Keratinocyte (primary cell): ENCODE data around the gene MYADM.

Experiments
- CTCF ChIP-seq, 3 experiments: IDR thresholded peaks in 1 of 3; conservative IDR thresholded peaks in 1 of 3; optimal IDR thresholded peaks in 1 of 3; 2 replicates in 2 of 3; 3 replicates in 1 of 3; pipeline versions ENCODE3 to v1.5.1; 2011; ENCODE audit warnings: low read length in 3 of 3, mild to moderate bottlenecking in 3 of 3, moderate library complexity in 2 of 3, control low read depth in 1 of 3, inconsistent platforms in 1 of 3; ENCODE audit not compliant: insufficient read depth in 2 of 3; ENCODE audit errors: extremely low read depth in 1 of 3
- EZH2 ChIP-seq: IDR thresholded peaks from one replicate; pipeline ENCODE4 v1.6.1; 2012; ENCODE audit warnings: inconsistent platforms, mild to moderate bottlenecking, low read length, moderate library complexity

DNA sequence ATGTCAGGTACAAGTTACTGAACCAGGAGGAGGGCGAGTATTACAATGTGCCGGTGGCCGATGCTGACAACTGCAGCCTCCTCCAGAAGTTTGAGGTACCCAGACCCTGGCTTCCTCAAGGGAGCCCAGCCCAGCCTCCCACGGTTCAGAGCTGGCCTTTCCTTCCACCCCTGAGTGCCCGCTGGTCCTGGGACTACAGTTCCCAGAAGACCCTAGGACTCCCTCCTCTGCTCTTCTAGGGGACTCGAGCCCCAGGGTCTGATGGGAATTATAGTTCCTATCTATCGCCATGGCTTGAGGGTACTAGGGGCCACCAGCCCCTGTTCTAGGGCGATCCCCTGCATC lies 25.3 kb downstream of the MYADM start:
- TF ChIP-seq CTCF (optimal IDR thresholded peaks at IDR 0.05 in 1 of 3, IDR thresholded peaks at IDR 0.05 in 1 of 3, conservative IDR thresholded peaks at IDR 0.05 in 1 of 3; ENCODE audit: extremely low read depth in 1 of 3, insufficient read depth in 2 of 3, low read length in 3 of 3) (no peak), EZH2 (no peak)
